Stomach (tissue), 9 donors: Measurements from ENCODE around the gene SAP30L. TPM values are rescaled to one million over a fixed set of nuclear protein-coding genes. Genes with fewer than 3 reads are reported as not detected.

ENCODE experiments used
- DNase-seq, 2 donors: peaks; one replicate each; pipeline versions ENCODE4 v3.0.0 to v3.0.0-alpha.2; 2013 to 2019
- H3K27ac ChIP-seq, 5 donors: fragments of 200-600 bp in 4 of 5; sonication (generic) in 4 of 5; one replicate each; pipeline ENCODE4 v1.5.1; 2013 to 2019; ENCODE audit warnings: mild to moderate bottlenecking in 1 of 5, moderate library complexity in 1 of 5
- H3K27me3 ChIP-seq, 3 donors: fragments of 200-600 bp; sonication (generic); one replicate each; pipeline ENCODE4 v1.5.1; 2017 to 2019; ENCODE audit warnings: mixed run types in 1 of 3
- H3K36me3 ChIP-seq, 4 donors: fragments of 200-600 bp; sonication (generic); 1 replicate in 3 of 4; 2 replicates in 1 of 4; pipeline ENCODE4 v1.5.1; 2016 to 2019
- H3K4me1 ChIP-seq, 4 donors: fragments of 200-600 bp; sonication (generic); one replicate each; pipeline ENCODE4 v1.5.1; 2016 to 2019
- H3K4me3 ChIP-seq, 4 donors: fragments of 200-600 bp; sonication (generic) in 3 of 4; one replicate each; pipeline ENCODE4 v1.5.1; 2016 to 2019; ENCODE audit warnings: mild to moderate bottlenecking in 1 of 4
- H3K9me3 ChIP-seq, 4 donors: fragments of 200-600 bp; sonication (generic); one replicate each; pipeline ENCODE4 v1.5.1; 2016 to 2019
- CTCF ChIP-seq, 7 experiments: fragments of 450-650 bp in 4 of 7; fragments of 200-600 bp in 3 of 7; sonication (generic) in 3 of 7; IDR thresholded peaks; one replicate each; pipeline ENCODE4 v1.5.1; 2016 to 2019; ENCODE audit warnings: antibody characterized with exemption in 7 of 7, control low read depth in 2 of 7, mild to moderate bottlenecking in 1 of 7
- EP300 ChIP-seq: sonication (generic); formaldehyde crosslinking; IDR thresholded peaks from one replicate; pipeline ENCODE4 v1.6.1; 2017; ENCODE audit warnings: antibody characterized with exemption
- POLR2A ChIP-seq, 4 donors: fragments of 450-650 bp; IDR thresholded peaks; one replicate each; pipeline ENCODE4 v1.6.1; 2016; ENCODE audit warnings: antibody characterized with exemption in 4 of 4, control low read depth in 2 of 4, mild to moderate bottlenecking in 1 of 4, moderate library complexity in 1 of 4
- POLR2AphosphoS5 ChIP-seq, 3 donors: sonication (generic); formaldehyde crosslinking; IDR thresholded peaks; one replicate each; pipeline ENCODE4 v1.6.1; 2016; ENCODE audit warnings: antibody characterized with exemption in 3 of 3
- WGBS, 5 donors: extraction: QIAGEN DNeasy Blood & Tissue Kit in 3 of 5; methylation state at CpG; one replicate each; pipeline versions ENCODE4 v1.1.5 to v1.1.7; 2013 to 2018; 5-methylcytosine and 5-hydroxymethylcytosine counted together
- intact Hi-C: fragments of 100-400 bp; cut with DNase I; formaldehyde crosslinking; loops from one replicate; pipeline ENCODE4 v1.15.1; 2023; ENCODE audit warnings: low total_unique reads
- polyA plus RNA-seq, 3 donors: library from polyadenylated mRNA; stranded (reverse); fragments of 200-250 nt; gene quantifications; one replicate each; pipeline ENCODE4 v1.2.3, GENCODE V29; 2013
- total RNA-seq, 5 donors: library from RNA; depleted of rRNA; stranded (reverse); fragments of >200 nt; gene quantifications; one replicate each; pipeline versions ENCODE4 v1.1.0 to v1.2.3, GENCODE V29; 2014 to 2016
- donor health status: healthy with polysubstance abuse.
- donor health status: Bipolar disorder and iron deficiency.
- donor health status: healthy.

SAP30L gene
- total and polyA plus RNA-seq, 8 donors: 13.9 to 51.0 (median 21.4) TPM

- no peak for DNase-seq
- Histone ChIP-seq H3K27ac (no peak overlapping the region), H3K4me3 (no peak overlapping the region), H3K27me3 (no peaks in the 10 kb centered on the region), H3K9me3 (no peaks in the 10 kb centered on the region), H3K36me3 (peaks cover 11 to 71% (median 55%) of the 10 kb centered on the region in 4 donors), H3K4me1 (peaks cover 0 to 9% (median 0%) of the 10 kb centered on the region in 4 donors)
- WGBS, 5 donors: 86 to 94% (median 90%) methylated on average over 7 of the region's 7 CpGs
- intact Hi-C loops: no loop called here
- TF ChIP-seq POLR2A (IDR thresholded peaks at IDR 0.05): no peak
- TF ChIP-seq EP300: no peak
- no peak for TF ChIP-seq CTCF (IDR thresholded peaks at IDR 0.05)
- no peak for TF ChIP-seq POLR2AphosphoS5 (IDR thresholded peaks at IDR 0.05)
Observed at GRCh38 chr5:154419236-154419635, 26.6 kb upstream of the SAP30L start.

GRCh38 chr5:154421868-154422267, 23.9 kb upstream of the SAP30L start:
- WGBS, 5 donors: 50 to 68% (median 60%) methylated on average over 1 of the region's 1 CpG
- intact Hi-C loops: no loop called here
- peaks cover 11 to 45% (median 40%) of the 10 kb centered on the region in 4 donors for H3K36me3 ChIP-seq
- H3K9me3 ChIP-seq: no peaks in the 10 kb centered on the region
- H3K4me3 ChIP-seq: no peak overlapping the region
- no peaks in the 10 kb centered on the region for H3K27me3 ChIP-seq
- H3K4me1 ChIP-seq: peaks cover 0 to 9% (median 0%) of the 10 kb centered on the region in 4 donors
- no peak overlapping the region for H3K27ac ChIP-seq
- no peak for DNase-seq
- TF ChIP-seq EP300 (no peak), CTCF (IDR thresholded peaks at IDR 0.05) (no peak), POLR2A (IDR thresholded peaks at IDR 0.05) (no peak), POLR2AphosphoS5 (IDR thresholded peaks at IDR 0.05) (no peak)

GRCh38 chr5:154422298-154422697, 23.5 kb upstream of the SAP30L start:
- H3K27me3 ChIP-seq: no peaks in the 10 kb centered on the region
- H3K9me3 ChIP-seq: no peaks in the 10 kb centered on the region
- H3K27ac ChIP-seq: no peak overlapping the region
- no peak for TF ChIP-seq EP300
- no peak for TF ChIP-seq POLR2AphosphoS5 (IDR thresholded peaks at IDR 0.05)
- TF ChIP-seq POLR2A (IDR thresholded peaks at IDR 0.05): no peak
- TF ChIP-seq CTCF (IDR thresholded peaks at IDR 0.05): no peak
- whole genome bisulfite sequencing, 5 donors: 74 to 87% (median 85%) methylated on average over 2 of the region's 2 CpGs
- DNase-seq: no peak
- intact Hi-C loops: no loop called here
- H3K4me3 ChIP-seq: no peak overlapping the region
- peaks cover 6 to 40% (median 35%) of the 10 kb centered on the region in 4 donors for H3K36me3 ChIP-seq
- peaks cover 0 to 9% (median 0%) of the 10 kb centered on the region in 4 donors for H3K4me1 ChIP-seq

- 94 to 99% (median 97%) methylated on average over 3 of the region's 3 CpGs for WGBS, 5 donors
- H3K9me3 ChIP-seq: no peaks in the 10 kb centered on the region
Observed at GRCh38 chr5:154428208-154428607, 17.6 kb upstream of the SAP30L start.

More at GRCh38 chr5:154428208-154428607, 17.6 kb upstream of the SAP30L start:
- Histone ChIP-seq H3K4me1 (no peaks in the 10 kb centered on the region), H3K36me3 (peaks cover 0 to 2% (median 0%) of the 10 kb centered on the region in 4 donors), H3K4me3 (no peak overlapping the region), H3K27ac (no peak overlapping the region), H3K27me3 (no peaks in the 10 kb centered on the region)
- no peak for TF ChIP-seq POLR2AphosphoS5 (IDR thresholded peaks at IDR 0.05)
- no peak for TF ChIP-seq CTCF (IDR thresholded peaks at IDR 0.05)
- TF ChIP-seq EP300: no peak
- no peak for TF ChIP-seq POLR2A (IDR thresholded peaks at IDR 0.05)
- intact Hi-C loops: no loop called here
- no peak for DNase-seq
